GM21526 (cell line): ENCODE measurements around the gene WDR36.
A peak's percentile ranks its signal among the peaks of the same experiment; 100 is the strongest.

ENCODE experiments used
- ATAC-seq: cut with Tn5 transposase; IDR thresholded peaks from one replicate; pipeline ENCODE4 v1.9.1; 2021; ENCODE audit warnings: moderate library complexity; ENCODE audit not compliant: unreplicated experiment, low FRiP score

Gene WDR36

DNA sequence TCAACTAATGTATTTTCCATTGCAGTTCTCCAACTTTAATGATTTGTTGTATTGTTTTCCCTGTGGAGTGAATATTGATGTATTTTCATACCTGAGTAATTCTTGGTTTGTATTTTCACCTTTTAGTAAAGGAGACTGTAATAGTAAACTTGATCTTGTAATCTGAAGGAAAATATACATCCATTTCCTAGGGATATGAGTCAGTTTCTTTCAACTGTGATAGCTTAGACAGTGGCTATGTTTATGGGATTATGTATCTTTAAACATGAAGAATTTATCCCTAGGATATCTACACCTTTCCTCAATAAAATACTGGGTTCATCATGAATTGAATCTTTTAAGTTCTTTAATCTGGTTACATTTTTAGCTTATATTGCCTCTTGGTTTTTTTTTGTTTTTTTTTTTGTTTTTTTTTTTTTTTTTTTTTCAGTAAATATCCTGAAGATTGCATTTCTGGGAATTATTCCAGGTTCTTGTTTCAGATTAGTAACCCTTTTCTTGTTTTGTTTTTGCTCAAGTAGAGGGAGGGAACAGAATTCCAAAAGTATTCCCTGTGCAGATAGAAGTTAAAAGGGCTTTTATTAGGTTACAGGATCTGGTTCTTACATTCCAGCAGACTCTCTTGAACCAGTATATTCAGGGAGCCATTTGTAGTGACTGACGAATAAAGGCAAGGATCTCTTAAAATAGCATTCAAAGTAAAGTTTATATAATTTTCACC is 7.1 kb downstream of the WDR36 start:
- ATAC-seq, result no peak

DNA sequence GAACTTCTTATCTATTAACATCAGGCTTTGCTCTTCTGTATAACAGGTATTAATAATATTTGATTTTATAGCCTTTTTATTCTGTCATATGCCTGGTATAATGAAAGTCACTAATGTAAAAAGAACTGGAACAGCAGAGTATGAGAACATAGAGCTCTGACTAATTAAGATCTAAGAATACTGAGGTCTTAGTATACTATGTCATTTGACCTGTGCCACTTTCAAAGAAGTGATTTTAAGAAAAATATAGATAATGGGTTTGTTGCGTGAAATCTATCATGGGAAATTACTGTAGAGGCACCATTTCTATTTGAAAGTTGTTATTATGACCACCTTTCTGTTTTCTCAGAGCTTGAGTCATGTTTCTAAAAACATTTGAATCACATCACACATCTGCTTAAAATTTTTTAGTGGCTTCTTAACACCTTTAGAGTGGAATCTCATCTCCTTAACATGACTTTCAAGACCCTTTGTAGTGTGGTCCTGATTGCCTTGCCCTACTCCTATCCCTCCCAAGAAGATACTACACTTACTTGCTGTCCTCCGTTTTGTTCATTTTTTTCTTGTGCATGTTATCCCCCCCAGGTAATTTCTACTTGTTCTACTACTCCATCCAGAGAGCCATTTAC is 14.3 kb downstream of the WDR36 start:
- ATAC-seq, result no peak

DNA sequence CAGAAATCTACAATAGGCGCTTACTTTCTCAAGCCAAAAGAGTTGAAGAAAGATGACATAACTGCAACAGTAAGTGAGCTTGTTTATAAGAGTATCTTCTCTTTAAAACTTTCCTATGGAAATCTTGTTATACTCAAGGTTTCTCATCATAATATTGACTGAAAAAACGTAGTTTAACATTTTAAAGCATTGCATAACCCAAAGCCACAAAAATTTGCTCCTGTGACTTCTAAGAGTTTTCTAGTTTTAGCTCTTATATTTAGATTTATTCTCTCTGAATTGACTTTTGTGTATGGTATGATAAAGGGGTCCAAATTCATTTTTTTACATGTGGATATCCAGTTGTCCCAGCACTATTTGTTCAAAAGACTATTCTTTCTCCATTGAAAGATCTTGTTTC is 15.2 kb downstream of the WDR36 start:
- no peak for ATAC-seq

DNA sequence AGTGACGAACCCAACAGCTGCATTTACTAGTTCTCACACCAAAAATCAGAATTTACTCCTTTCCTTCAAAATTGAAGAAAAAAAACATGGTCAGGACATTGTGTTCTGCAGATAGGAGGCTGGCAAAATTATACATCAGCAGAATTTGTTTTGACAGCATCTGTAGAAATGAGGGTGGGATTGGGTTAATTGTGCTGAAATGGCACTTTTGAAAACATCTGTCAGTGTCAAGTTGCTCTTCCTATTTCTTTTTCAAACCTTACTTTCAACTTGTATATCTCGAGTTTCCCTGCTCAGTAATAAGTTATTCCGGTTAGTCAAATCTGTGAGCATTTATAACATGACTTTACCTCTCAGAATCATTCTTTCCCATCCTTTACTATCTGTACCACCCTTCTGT is 19.8 kb downstream of the WDR36 start:
- ATAC-seq, result no peak

DNA sequence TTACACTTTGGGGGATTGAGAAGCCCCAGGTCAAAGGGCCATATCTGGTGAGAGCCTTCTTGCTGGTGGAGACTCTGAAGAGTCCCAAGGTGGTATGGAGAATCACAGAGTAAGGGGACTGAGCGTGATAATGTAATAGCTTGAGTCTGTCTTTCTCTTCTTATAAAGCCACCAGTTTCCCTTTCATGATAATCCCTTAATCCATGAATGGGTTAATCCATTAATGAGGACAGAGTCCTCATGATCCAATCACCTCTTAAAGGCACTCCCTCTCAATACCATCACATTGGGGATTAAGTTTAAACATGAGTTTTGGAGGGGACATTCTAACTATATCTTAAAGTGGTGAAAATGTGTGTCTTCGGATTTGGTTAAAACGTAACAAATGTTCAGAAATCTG is 21.5 kb downstream of the WDR36 start:
- no peak for ATAC-seq

DNA sequence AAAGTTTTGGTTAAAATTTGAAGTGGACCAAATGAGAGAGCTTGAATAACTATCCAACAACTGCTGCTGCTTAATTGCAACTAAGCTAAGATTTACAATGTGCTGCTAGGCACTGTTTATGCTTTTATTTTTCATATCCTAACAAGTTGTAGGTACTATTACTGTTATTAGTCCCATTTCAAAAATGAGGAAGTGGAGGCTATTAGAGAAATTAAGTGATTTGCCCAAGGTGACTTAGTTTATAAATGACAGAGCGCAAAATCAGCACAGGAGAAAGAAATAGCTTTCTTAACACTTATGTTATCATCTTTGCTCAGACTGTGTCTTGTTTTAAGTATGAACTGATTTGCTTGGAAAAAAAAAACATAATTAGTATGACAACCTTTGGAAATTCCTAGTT is 23.1 kb downstream of the WDR36 start:
- no peak for ATAC-seq

DNA sequence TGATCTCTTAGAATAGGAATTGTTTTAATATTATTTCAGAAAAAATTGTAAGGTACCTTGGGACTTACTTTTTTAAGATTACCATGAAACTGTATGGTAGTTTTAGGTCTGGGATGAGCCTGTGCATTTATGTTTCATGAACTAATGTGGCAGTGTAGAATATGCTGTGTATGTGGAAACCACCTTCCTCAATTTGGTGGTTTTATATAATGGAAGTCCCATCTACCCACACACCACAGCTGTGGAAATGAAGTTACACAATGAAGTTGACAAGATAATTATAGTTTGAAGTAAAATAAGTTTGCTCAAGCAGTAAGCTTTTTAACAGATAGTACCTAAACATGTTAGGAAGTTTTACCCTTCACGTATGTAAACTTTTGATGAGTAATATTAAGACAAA is 24.4 kb downstream of the WDR36 start:
- no peak for ATAC-seq

DNA sequence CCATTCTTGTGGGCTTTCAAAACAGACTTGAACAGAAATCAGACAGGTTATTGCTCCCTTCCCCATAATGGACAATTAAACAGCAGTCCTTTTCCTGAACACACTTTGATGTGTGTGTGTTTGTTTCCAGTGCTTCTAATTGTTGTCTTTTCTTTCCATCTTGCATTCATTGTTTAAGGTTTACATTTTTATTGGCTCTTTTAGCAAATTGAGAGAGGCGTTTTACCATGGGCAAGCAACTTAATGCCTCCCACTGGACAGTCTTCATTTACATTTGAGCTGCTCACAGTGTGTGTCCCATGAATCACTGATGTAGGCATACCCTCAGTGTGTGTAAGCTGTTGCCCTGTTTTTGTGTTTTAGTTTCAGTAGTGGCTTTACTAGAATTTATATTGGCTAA is 25.0 kb downstream of the WDR36 start:
- no peak for ATAC-seq

DNA sequence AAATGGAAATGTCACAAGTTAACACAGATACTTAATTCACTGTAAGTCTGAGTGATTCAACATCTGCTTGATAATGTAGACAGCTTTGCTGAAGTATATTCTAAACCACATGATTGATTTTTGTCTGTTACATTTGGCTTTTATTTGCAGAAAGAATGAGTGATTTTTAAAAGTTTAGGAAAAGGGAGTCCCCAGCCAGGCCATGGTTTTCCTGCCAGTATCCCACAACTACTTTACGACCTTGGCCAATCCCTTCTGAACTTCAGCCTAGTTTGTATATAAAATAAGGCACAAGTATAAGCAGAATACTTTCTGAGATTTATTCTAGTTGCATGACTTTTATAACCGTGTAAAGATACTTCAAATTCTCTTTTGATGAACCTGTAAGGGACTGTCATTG is 27.1 kb downstream of the WDR36 start:
- no peak for ATAC-seq

DNA sequence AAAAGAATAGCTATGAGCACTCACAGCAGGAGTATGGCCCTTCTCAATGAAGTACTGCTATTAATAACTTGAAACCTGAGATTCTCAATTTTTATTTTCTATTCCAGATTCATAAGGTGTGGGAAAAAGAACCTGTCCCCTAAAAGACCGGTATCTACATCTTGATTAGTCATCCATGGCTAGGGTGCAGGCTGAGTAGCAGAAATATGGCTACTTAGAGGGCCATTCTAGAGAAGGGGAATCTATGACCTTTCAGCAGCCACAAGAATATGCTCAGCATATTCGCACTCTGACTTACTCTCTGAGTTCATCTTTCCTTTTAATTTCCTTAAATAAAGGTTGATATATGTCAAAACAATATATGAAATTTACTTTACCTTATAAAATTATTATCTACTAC is 27.7 kb downstream of the WDR36 start:
- no peak for ATAC-seq

DNA sequence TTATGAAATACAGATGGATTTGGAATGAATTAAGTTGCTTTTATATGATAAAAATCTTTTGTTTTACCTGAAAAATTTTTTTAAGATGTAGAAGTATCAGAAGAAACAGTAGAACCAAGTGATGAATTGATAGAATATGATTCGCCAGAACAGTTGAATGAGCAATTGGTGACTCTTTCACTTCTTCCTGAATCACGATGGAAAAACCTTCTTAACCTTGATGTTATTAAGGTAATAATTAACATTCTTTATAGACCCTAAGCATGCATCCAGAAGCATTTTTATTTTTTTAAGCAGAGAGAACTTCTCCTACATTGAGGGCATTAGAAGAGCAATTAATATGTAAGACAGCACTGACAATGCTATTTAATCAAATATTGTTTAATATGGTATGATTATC is 28.8 kb downstream of the WDR36 start:
- ATAC-seq, result no peak

DNA sequence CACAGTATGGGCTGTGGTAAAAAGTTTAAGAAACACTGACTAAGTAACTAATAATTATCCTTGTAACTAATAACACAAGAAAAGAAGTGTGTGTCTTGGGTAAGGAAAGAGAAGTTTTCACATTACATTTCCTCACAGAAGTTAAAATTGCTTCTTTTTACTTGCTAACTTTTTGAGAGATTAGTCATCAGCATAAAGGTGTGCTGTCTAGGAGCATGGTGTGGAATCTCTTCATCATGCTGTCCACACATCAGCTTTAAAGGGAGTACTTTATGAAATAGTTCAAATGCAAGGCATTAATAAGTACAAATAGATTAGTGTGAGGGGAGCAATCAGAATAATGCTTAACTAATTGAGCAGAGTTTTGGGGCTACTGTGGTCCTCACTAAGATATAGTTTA is 29.8 kb downstream of the WDR36 start:
- no peak for ATAC-seq

DNA sequence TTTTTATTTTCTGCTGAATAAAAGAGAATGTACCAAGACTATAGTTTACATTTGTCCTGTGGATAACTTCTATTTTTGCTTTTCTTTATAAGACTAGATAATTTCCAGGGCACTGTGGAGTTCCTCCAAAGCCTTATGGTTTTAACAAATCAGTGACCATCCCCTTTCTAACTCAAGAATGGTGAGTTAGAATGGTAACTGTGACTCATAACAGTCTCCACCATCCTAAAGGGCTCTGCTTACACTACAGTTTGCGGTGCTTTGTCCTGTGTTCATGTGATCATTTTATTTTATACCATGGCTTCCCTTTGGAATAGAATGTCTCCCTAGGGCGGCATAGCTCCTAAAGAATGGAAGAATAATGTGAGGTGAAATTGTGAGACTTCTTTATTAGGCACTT is 30.2 kb downstream of the WDR36 start:
- peak; percentile 67 for ATAC-seq

DNA sequence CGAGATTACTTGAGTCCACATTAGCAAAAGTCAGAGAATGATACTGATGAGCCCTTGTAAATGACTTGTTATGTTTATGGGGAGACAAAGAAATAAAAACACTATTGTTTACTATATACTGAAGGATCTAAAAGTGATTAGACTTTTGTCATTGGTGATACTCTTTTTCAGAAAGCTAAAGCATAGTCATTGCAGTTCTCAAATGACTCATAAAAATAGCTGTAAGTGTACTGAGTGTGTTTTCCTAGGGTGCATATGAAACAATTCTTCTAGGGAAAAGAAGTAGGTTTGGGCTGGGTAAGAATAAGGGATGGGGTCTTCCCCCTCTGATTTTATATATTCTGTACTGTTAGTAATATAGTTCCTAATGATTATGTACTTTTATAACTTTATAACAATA is 32.6 kb downstream of the WDR36 start:
- ATAC-seq, result no peak

DNA sequence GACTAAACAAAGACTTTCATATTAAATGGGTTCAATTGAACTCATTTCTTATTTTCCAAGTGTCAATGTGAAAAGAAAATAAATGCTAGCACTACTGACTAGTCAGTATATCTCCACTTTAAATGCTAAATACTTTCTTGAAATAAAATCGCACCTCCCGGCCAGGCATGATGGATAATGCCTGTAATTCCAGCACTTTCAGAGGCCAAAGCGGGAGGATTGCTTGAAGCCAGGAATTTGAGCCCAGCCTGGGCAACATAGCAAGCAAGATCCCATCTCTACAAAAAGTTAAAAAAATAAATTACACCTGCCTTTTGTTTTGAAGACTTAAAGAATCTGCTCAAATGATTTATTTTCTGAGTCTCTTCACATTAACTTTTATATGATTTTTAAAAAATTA is 34.7 kb downstream of the WDR36 start:
- no peak for ATAC-seq

DNA sequence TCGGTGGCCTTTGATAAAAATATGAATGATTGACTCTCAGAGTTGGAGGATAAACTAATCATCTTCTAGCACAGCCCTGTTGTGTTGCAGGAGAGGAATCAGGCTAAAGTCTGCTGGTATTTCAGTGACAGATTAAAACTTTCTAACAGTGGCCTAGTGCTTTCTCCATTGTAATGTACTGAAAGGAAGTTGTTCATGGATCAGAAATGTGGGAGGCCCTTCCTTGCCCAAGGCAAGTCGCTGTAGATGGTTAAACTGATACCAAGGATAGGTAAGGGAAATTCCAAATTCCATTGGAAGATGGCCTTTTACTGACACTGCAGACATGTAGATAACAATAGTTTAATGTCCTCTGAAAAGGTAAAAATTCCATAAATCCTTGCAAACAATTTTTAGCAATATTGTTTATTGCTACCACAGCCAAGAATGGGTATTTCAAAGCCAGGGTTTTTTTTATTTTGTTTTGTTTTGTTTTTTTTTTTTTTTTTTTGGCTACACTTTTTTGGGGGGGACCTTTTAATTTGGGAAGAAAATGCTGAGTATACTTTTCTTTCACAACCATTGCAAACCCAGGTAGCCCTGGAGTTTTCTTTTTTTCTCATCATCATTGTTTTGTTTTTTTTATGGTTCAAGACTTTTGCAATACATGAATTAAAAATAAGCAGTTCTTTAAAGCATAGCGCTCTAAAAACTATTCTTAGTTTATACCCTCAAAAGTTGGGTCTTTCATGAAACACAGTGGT is 35.5 kb downstream of the WDR36 start:
- no peak for ATAC-seq

DNA sequence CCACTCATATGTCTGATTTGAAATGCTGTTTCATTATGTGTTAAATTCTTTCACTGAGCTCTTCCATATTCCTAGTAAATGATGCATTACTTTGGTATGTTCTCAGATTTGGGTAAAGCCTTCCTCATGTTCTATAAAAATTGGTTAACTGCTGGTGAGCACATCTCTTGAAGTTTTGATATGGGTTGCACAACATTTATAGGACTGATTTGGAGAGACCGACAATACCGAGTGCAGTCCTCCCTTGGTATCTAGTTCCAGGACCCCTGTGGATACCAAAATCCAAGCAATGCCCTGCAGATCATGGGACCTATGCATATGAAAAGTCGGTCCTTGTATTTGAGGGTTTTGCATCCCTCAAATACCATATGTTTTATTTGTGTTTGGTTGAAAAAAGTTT is 37.8 kb downstream of the WDR36 start:
- no peak for ATAC-seq

DNA sequence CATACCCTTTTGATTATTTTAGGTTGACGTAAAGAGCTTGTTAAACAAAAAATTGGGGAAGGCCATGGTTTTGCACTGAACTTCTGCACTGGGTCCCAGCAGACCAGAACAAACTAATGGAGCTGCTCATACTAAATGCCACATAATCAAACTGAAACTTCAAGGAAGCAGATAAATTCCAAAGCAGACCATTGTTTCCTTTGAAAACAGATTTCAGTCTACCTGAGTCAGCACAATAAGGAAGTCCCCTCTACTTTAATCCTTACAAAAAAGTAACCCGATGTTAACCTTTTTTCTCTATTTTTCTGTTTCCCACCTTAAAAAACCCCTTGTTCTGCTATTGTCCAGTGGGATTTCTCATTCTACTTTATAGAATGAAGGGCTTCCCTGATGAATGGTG is 39.2 kb downstream of the WDR36 start:
- no peak for ATAC-seq

DNA sequence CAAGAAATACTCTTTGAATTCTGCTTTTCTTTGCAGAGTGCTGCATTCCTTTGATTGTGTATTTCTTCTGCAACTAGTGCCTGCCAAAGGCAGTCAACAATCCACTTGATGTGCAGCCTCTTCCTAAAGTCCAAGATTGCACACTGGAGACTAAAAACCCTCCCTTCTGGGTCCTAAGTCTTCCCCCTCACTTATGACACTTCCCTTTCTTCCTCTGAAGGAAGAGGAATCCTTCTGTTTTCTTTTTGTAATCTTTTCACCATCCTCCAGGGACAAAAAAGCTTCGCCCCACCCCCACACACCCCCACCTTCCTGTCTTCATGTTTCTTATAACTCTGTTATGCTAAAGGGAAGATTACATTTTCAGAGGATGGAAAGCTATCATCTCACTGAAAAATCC is 39.9 kb downstream of the WDR36 start:
- ATAC-seq, result no peak

DNA sequence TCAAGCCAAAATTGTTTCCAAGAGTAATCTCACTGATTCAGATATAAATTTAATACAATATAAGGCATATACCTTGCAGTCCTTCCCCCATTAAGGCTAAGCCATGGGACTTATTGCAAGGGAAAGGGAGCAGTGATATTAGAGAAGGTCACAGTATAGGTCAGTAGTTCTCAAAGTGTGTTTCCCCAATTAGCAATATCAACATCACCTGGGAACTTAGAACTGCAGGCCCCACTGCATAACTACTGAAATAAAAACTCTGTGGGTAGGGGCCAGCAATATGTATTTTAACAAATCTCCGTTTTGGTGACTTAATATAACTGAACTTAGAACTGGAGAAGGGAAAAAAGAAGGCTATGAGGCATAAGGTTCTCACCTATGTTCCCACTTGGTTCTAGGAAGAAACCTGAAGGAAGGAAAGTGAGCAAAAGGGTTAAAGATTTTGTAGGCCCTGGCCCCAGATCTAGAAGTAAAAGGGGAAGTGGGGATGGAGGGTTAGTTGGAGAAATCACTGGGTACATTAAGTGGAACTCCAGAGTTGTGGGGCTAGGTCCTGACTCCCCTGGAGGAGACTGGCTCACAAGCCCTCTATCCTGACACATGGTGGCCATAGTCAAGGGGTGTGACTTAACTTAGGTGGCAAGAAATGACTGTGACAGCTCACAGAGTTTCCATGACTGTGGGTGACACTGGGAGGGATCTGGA is 40.7 kb downstream of the WDR36 start:
- ATAC-seq, result no peak

DNA sequence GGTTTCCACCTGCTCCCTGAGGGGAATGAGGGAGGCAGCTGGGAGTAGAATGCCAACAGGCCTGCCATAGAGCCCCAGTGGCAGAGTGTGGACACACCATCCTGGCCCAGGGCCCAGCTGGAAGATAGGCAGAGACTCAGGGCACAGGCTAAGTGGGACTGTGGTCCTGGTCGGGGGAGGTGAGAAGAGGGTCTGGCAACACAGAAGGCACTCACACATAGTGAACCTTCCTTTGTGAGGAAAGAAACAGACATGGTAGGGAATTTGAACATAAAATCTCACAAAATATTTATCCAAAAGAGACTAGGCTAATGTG is 41.2 kb downstream of the WDR36 start:
- ATAC-seq, result no peak

DNA sequence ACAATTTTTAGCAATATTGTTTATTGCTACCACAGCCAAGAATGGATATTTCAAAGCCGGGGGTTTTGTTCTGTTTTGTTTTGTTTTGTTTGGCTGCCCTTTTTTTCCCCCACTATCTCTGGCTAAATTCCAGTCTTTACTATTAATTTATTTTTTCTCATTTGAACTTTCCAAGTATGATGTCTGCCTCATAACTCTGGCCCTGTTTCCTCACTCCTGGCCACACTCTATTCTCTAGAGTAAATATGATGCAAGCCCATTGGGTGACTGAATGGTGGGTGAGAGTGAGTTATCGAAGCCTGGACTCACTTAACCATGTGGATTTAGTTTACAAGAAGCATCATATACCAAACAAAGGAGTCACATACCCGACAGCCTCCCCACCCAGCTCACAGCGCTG is 41.9 kb downstream of the WDR36 start:
- no peak for ATAC-seq
